MM.1S (cell line): ENCODE results near the gene BAIAP2L2.
"Not testable (repeated sequence)": the region's sequence is repeated elsewhere in the genome, so short reads cannot be mapped to it uniquely, and the experiment has no call there.

Source experiments
- DNase-seq: peaks from one replicate; pipeline ENCODE4 v3.0.0-alpha.2; 2015
- H2AFZ ChIP-seq: fragments of 300-600 bp; sonication (generic); 2 replicates; pipeline ENCODE4 v1.6.0; 2016; ENCODE audit warnings: antibody characterized with exemption, low read length
- H3F3A ChIP-seq: fragments of 300-600 bp; sonication (generic); 2 replicates; pipeline ENCODE4 v1.6.1; 2016; ENCODE audit warnings: mild to moderate bottlenecking, antibody characterized with exemption, low read length, moderate library complexity, mixed read lengths; ENCODE audit not compliant: insufficient read depth
- H3K27ac ChIP-seq: fragments of 300-600 bp; sonication (generic); 2 replicates; pipeline ENCODE4 v1.5.1; 2016; ENCODE audit warnings: mild to moderate bottlenecking, low read length
- H3K27me3 ChIP-seq: fragments of 300-600 bp; sonication (generic); replicated peaks from 2 replicates; pipeline ENCODE4 v1.6.0; 2016; ENCODE audit warnings: low read length; ENCODE audit not compliant: insufficient read depth
- H3K36me3 ChIP-seq: fragments of 300-600 bp; sonication (generic); replicated peaks from 2 replicates; pipeline ENCODE4 v1.6.1; 2016; ENCODE audit warnings: mild to moderate bottlenecking, low read length, mixed read lengths; ENCODE audit not compliant: insufficient read depth
- H3K4me1 ChIP-seq: fragments of 300-600 bp; sonication (generic); 2 replicates; pipeline ENCODE4 v1.6.1; 2016; ENCODE audit warnings: low read length, mixed read lengths
- H3K4me2 ChIP-seq: fragments of 300-600 bp; sonication (generic); 2 replicates; pipeline ENCODE4 v1.6.0; 2016; ENCODE audit warnings: low read depth, low read length
- H3K4me3 ChIP-seq: fragments of 300-600 bp; sonication (generic); 2 replicates; pipeline ENCODE4 v1.5.1; 2016; ENCODE audit warnings: low read length, mixed read lengths
- H3K79me2 ChIP-seq: fragments of 300-600 bp; sonication (generic); 2 replicates; pipeline ENCODE4 v1.6.1; 2016; ENCODE audit warnings: mixed run types, low read length, mixed read lengths
- H3K9ac ChIP-seq: fragments of 300-600 bp; sonication (generic); 2 replicates; pipeline ENCODE4 v1.6.1; 2016; ENCODE audit warnings: low read length, mixed read lengths
- H3K9me2 ChIP-seq: fragments of 300-600 bp; sonication (generic); replicated peaks from 2 replicates; pipeline ENCODE4 v1.6.1; 2016; ENCODE audit warnings: mild to moderate bottlenecking, low read length, mixed read lengths; ENCODE audit not compliant: insufficient read depth
- H3K9me3 ChIP-seq: fragments of 300-600 bp; sonication (generic); replicated peaks from 2 replicates; pipeline ENCODE4 v1.6.1; 2016; ENCODE audit warnings: mild to moderate bottlenecking, low read length, mixed read lengths; ENCODE audit not compliant: insufficient read depth
- H4K20me1 ChIP-seq: fragments of 300-600 bp; sonication (generic); 2 replicates; pipeline ENCODE4 v1.6.1; 2016; ENCODE audit warnings: mild to moderate bottlenecking, low read length, moderate library complexity, mixed read lengths; ENCODE audit not compliant: insufficient read depth
- CTCF ChIP-seq: fragments of 300-600 bp; sonication (generic); IDR thresholded peaks from 2 replicates; pipeline ENCODE4 v1.5.1; 2016; ENCODE audit warnings: antibody characterized with exemption, low read length, mixed read lengths
- EZH2 ChIP-seq: fragments of 300-600 bp; sonication (generic); optimal IDR thresholded peaks from 2 replicates; pipeline ENCODE3; 2017; ENCODE audit warnings: low read depth, mild to moderate bottlenecking, antibody characterized with exemption, low read length, mixed read lengths
- EZH2phosphoT487 ChIP-seq: fragments of 300-600 bp; sonication (generic); IDR thresholded peaks from 2 replicates; pipeline ENCODE4 v1.6.1; 2018; ENCODE audit warnings: antibody characterized with exemption, low read length

The BAIAP2L2 gene

GRCh38 chr22:38079804-38080203, 30.7 kb downstream of the BAIAP2L2 start:
- Histone ChIP-seq H3K9me3 (no peaks in the 10 kb centered on the region), H4K20me1 (no peaks in the 10 kb centered on the region), H2AFZ (no peak overlapping the region), H3F3A (no peaks in the 10 kb centered on the region), H3K4me3 (no peak overlapping the region), H3K9me2 (no peaks in the 10 kb centered on the region), H3K27ac (no peak overlapping the region), H3K4me2 (no peak overlapping the region), H3K9ac (no peak overlapping the region), H3K4me1 (no peaks in the 10 kb centered on the region), H3K36me3 (no peaks in the 10 kb centered on the region), H3K79me2 (no peaks in the 10 kb centered on the region), H3K27me3 (no peaks in the 10 kb centered on the region; the same call in 1 of the 2 replicates)
- TF ChIP-seq CTCF (no peak), EZH2 (no peak), EZH2phosphoT487 (no peak)
- DNase-seq, result no peak

DNA sequence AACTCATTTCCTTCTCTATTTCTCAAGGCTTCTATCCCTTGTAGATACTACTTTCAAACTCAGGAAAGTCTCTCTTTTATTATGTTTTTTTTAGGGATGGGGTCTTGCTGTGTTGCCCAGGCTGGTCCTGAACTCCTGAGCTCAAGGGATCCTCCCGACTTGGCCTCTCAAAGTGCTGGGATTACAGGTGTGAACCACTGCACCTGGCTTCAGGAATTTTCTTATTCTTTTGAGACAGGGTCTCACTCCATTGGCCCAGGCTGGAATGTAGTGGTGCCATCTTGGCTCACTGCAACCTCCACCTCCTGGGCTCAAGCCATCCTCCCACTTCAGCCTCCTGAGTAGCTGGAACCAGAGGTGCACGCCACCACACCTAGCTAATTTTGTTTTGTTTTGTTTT, 31.3 kb downstream of the BAIAP2L2 start:
- not testable (repeated sequence) for H3K9me3 ChIP-seq, H3K9ac ChIP-seq, H3K4me2 ChIP-seq, H4K20me1 ChIP-seq, H3K4me3 ChIP-seq, H3K27ac ChIP-seq, H3K9me2 ChIP-seq, DNase-seq, H3K4me1 ChIP-seq, H3K36me3 ChIP-seq, H3F3A ChIP-seq, H3K79me2 ChIP-seq, H3K27me3 ChIP-seq, H2AFZ ChIP-seq

DNA sequence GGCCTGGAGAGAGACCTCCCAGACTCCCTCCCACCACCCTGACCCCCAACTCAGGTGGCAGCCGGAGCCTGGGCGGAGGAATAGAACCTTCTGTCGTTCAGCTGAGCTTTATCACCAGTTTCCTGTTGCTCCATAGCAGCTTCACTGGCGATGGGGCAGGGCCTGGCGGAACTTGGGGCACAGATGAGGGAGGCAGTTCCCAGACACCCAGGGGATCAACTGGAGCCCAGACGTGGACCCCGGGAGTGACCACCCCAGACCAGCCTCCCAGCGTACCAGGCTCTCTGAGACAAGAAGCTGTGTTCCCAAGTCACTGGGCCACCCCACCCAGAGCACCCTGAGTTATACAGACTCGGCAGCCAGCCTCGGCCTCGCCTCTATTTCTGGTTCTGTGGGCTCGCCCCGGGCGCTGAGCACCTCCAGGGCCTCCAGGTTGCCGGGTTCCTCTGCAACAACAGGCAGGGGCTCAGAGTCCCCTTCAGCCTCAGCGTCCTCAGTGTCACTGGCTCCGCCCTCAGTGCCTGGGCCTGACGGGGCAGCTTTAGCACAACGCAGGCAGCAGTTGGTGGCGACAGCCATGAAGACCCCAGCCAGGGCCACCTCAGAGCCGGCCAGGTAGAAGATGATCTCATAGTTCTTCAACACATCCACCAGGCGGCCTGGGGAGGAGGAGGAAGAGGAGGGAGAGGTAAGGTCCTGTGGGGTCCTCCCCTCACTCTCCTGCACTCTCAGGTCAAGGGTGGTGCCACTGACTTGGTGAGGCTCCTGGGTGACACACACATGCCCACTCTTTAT, 32.2 kb downstream of the BAIAP2L2 start:
- Histone ChIP-seq H3K27ac (no peak overlapping the region), H3K9ac (no peak overlapping the region), H3K4me2 (no peak overlapping the region)

More for the DNA sequence above, 32.2 kb downstream of the BAIAP2L2 start:
- Histone ChIP-seq H3K9me2 (no peaks in the 10 kb centered on the region), H3K4me3 (no peak overlapping the region), H3K27me3 (no peaks in the 10 kb centered on the region; the same call in 1 of the 2 replicates), H3F3A (no peaks in the 10 kb centered on the region), H3K36me3 (no peaks in the 10 kb centered on the region), H3K9me3 (no peaks in the 10 kb centered on the region), H4K20me1 (no peaks in the 10 kb centered on the region), H3K79me2 (no peaks in the 10 kb centered on the region), H2AFZ (no peak overlapping the region), H3K4me1 (no peaks in the 10 kb centered on the region)
- no peak for DNase-seq
- TF ChIP-seq CTCF (no peak), EZH2 (no peak), EZH2phosphoT487 (no peak)
